Measurements from ENCODE around the gene STAG1.

DNA sequence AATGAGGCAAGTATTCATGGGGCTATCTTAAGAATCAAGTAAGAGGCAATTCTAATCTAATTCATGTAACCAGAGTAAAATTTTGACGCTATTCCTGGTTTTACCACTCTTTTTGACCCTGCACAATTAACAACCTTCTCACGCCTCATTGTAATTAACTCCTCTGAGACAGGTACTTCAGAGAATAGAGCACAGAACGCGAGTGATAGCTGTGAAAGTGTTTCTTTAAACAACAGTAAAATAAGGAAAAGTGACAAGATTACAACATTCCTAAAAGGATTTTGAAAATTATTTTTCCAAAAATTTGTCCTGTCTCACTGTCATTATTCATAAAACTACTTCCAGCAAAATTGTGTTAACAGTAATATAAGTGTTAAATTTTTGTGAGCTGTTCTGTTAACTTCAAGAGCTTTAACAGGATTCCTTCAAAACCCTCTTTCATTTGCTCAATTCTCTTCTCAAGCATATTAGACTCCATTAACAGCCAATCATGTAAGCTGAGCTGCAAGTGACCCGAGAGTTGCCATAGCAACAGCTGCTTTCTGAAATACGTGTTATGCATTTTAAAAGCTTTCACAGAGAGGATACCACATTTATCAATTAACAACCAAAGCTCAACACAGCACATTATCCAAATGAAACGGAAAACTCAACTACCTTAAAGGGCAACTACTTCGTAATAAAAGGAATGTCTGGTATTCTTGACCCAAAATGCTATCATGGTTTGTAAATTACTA, 93.1 kb downstream of the STAG1 start:
- TF ChIP-seq, protein P1, sequence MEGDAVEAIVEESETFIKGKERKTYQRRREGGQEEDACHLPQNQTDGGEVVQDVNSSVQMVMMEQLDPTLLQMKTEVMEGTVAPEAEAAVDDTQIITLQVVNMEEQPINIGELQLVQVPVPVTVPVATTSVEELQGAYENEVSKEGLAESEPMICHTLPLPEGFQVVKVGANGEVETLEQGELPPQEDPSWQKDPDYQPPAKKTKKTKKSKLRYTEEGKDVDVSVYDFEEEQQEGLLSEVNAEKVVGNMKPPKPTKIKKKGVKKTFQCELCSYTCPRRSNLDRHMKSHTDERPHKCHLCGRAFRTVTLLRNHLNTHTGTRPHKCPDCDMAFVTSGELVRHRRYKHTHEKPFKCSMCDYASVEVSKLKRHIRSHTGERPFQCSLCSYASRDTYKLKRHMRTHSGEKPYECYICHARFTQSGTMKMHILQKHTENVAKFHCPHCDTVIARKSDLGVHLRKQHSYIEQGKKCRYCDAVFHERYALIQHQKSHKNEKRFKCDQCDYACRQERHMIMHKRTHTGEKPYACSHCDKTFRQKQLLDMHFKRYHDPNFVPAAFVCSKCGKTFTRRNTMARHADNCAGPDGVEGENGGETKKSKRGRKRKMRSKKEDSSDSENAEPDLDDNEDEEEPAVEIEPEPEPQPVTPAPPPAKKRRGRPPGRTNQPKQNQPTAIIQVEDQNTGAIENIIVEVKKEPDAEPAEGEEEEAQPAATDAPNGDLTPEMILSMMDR (IDR thresholded peaks at IDR 0.05; ENCODE audit: low read depth, low read length): no peak
- no peak for TF ChIP-seq EZH2phosphoT487 (IDR thresholded peaks at IDR 0.05; ENCODE audit: low read depth)

Measured in OCI-LY3 (cell line).